ENCODE results near the gene RNF220.

Gene RNF220

GRCh38 chr1:44575396-44575795 is 170.3 kb downstream of the RNF220 start:
- no peaks in the 10 kb centered on the region for H3K4me1 ChIP-seq (ENCODE audit: control insufficient read depth, insufficient read depth, low read length, poor library complexity, severe bottlenecking)
- no peak overlapping the region for H3K27ac ChIP-seq (ENCODE audit: low read depth, low read length, severe bottlenecking)
- no peak overlapping the region for H3K4me3 ChIP-seq (ENCODE audit: extremely low read depth, insufficient read depth, low read length, poor library complexity, severe bottlenecking)
- no CpG with 5 or more reads among the region's 4 CpGs for WGBS, 2 experiments (ENCODE audit: insufficient coverage in 2 of 2)
- no peaks in the 10 kb centered on the region for H3K36me3 ChIP-seq (ENCODE audit: control insufficient read depth, insufficient read depth, low read length)
- no peaks in the 10 kb centered on the region for H3K9me3 ChIP-seq (ENCODE audit: control insufficient read depth, low read length)

GRCh38 chr1:44576456-44577150 is 171.5 kb downstream of the RNF220 start:
- 0 to 61% methylated on average over 1 to 4 of the region's 5 CpGs for WGBS, 2 experiments (ENCODE audit: insufficient coverage in 2 of 2)
- H3K36me3 ChIP-seq (ENCODE audit: control insufficient read depth, insufficient read depth, low read length) = no peaks in the 10 kb centered on the region
- H3K27ac ChIP-seq (ENCODE audit: low read depth, low read length, severe bottlenecking) = no peak overlapping the region
- no peaks in the 10 kb centered on the region for H3K9me3 ChIP-seq (ENCODE audit: control insufficient read depth, low read length)
- no peaks in the 10 kb centered on the region for H3K4me1 ChIP-seq (ENCODE audit: control insufficient read depth, insufficient read depth, low read length, poor library complexity, severe bottlenecking)
- H3K4me3 ChIP-seq (ENCODE audit: extremely low read depth, insufficient read depth, low read length, poor library complexity, severe bottlenecking) = no peak overlapping the region

- 94 to 100% methylated on average over 2 to 5 of the region's 6 CpGs for WGBS, 2 experiments (ENCODE audit: insufficient coverage in 2 of 2)
- Histone ChIP-seq H3K4me3 (ENCODE audit: extremely low read depth, insufficient read depth, low read length, poor library complexity, severe bottlenecking) (no peak overlapping the region), H3K27ac (ENCODE audit: low read depth, low read length, severe bottlenecking) (no peak overlapping the region), H3K36me3 (ENCODE audit: control insufficient read depth, insufficient read depth, low read length) (no peaks in the 10 kb centered on the region), H3K9me3 (ENCODE audit: control insufficient read depth, low read length) (no peaks in the 10 kb centered on the region), H3K4me1 (ENCODE audit: control insufficient read depth, insufficient read depth, low read length, poor library complexity, severe bottlenecking) (no peaks in the 10 kb centered on the region)
These were observed 176.2 kb downstream of the RNF220 start for GRCh38 chr1:44581205-44581604.

- 70 to 72% methylated on average over 6 of the region's 6 CpGs for WGBS, 2 experiments (ENCODE audit: insufficient coverage in 2 of 2)
- no peaks in the 10 kb centered on the region for H3K4me1 ChIP-seq (ENCODE audit: control insufficient read depth, insufficient read depth, low read length, poor library complexity, severe bottlenecking)
- no peak overlapping the region for H3K27ac ChIP-seq (ENCODE audit: low read depth, low read length, severe bottlenecking)
- no peaks in the 10 kb centered on the region for H3K9me3 ChIP-seq (ENCODE audit: control insufficient read depth, low read length)
- no peaks in the 10 kb centered on the region for H3K36me3 ChIP-seq (ENCODE audit: control insufficient read depth, insufficient read depth, low read length)
- no peak overlapping the region for H3K4me3 ChIP-seq (ENCODE audit: extremely low read depth, insufficient read depth, low read length, poor library complexity, severe bottlenecking)
These were observed 179.1 kb downstream of the RNF220 start for GRCh38 chr1:44584167-44584566.

- no peaks in the 10 kb centered on the region for H3K9me3 ChIP-seq (ENCODE audit: control insufficient read depth, low read length)
- H3K4me1 ChIP-seq (ENCODE audit: control insufficient read depth, insufficient read depth, low read length, poor library complexity, severe bottlenecking) = no peaks in the 10 kb centered on the region
- no peak overlapping the region for H3K27ac ChIP-seq (ENCODE audit: low read depth, low read length, severe bottlenecking)
- no peak overlapping the region for H3K4me3 ChIP-seq (ENCODE audit: extremely low read depth, insufficient read depth, low read length, poor library complexity, severe bottlenecking)
- WGBS, 2 experiments (ENCODE audit: insufficient coverage in 2 of 2) = 85 to 90% methylated on average over 3 of the region's 4 CpGs
- no peaks in the 10 kb centered on the region for H3K36me3 ChIP-seq (ENCODE audit: control insufficient read depth, insufficient read depth, low read length)
These were observed 180.4 kb downstream of the RNF220 start for GRCh38 chr1:44585315-44585920.

- WGBS, 2 experiments (ENCODE audit: insufficient coverage in 2 of 2) = 94 to 97% methylated on average over 13 to 15 of the region's 17 CpGs
- no peak overlapping the region for H3K27ac ChIP-seq (ENCODE audit: low read depth, low read length, severe bottlenecking)
- no peaks in the 10 kb centered on the region for H3K36me3 ChIP-seq (ENCODE audit: control insufficient read depth, insufficient read depth, low read length)
- no peak overlapping the region for H3K4me3 ChIP-seq (ENCODE audit: extremely low read depth, insufficient read depth, low read length, poor library complexity, severe bottlenecking)
- peaks cover 4% of the 10 kb centered on the region for H3K4me1 ChIP-seq (ENCODE audit: control insufficient read depth, insufficient read depth, low read length, poor library complexity, severe bottlenecking)
- H3K9me3 ChIP-seq (ENCODE audit: control insufficient read depth, low read length) = no peaks in the 10 kb centered on the region
These were observed 182.9 kb downstream of the RNF220 start for GRCh38 chr1:44587796-44588460.

- Histone ChIP-seq H3K4me3 (ENCODE audit: extremely low read depth, insufficient read depth, low read length, poor library complexity, severe bottlenecking) (no peak overlapping the region), H3K27ac (ENCODE audit: low read depth, low read length, severe bottlenecking) (no peak overlapping the region)
- 87 to 100% methylated on average over 1 to 2 of the region's 3 CpGs for WGBS, 2 experiments (ENCODE audit: insufficient coverage in 2 of 2)
These were observed 183.6 kb downstream of the RNF220 start for GRCh38 chr1:44588551-44589210.

GRCh38 chr1:44590475-44590874 is 185.4 kb downstream of the RNF220 start:
- H3K9me3 ChIP-seq (ENCODE audit: control insufficient read depth, low read length) = no peaks in the 10 kb centered on the region
- 89 to 100% methylated on average over 1 to 2 of the region's 4 CpGs for WGBS, 2 experiments (ENCODE audit: insufficient coverage in 2 of 2)
- H3K4me1 ChIP-seq (ENCODE audit: control insufficient read depth, insufficient read depth, low read length, poor library complexity, severe bottlenecking) = peaks cover 4% of the 10 kb centered on the region
- no peaks in the 10 kb centered on the region for H3K36me3 ChIP-seq (ENCODE audit: control insufficient read depth, insufficient read depth, low read length)
- no peak overlapping the region for H3K27ac ChIP-seq (ENCODE audit: low read depth, low read length, severe bottlenecking)
- H3K4me3 ChIP-seq (ENCODE audit: extremely low read depth, insufficient read depth, low read length, poor library complexity, severe bottlenecking) = no peak overlapping the region

More at GRCh38 chr1:44588551-44589210, 183.6 kb downstream of the RNF220 start:
- Histone ChIP-seq H3K9me3 (ENCODE audit: control insufficient read depth, low read length) (no peaks in the 10 kb centered on the region), H3K4me1 (ENCODE audit: control insufficient read depth, insufficient read depth, low read length, poor library complexity, severe bottlenecking) (peaks cover 4% of the 10 kb centered on the region), H3K36me3 (ENCODE audit: control insufficient read depth, insufficient read depth, low read length) (no peaks in the 10 kb centered on the region)

- Histone ChIP-seq H3K36me3 (ENCODE audit: control insufficient read depth, insufficient read depth, low read length) (no peaks in the 10 kb centered on the region), H3K9me3 (ENCODE audit: control insufficient read depth, low read length) (no peaks in the 10 kb centered on the region), H3K4me3 (ENCODE audit: extremely low read depth, insufficient read depth, low read length, poor library complexity, severe bottlenecking) (no peak overlapping the region), H3K27ac (ENCODE audit: low read depth, low read length, severe bottlenecking) (no peak overlapping the region), H3K4me1 (ENCODE audit: control insufficient read depth, insufficient read depth, low read length, poor library complexity, severe bottlenecking) (peaks cover 4% of the 10 kb centered on the region)
- WGBS, 2 experiments (ENCODE audit: insufficient coverage in 2 of 2) = 92 to 96% methylated on average over 4 to 5 of the region's 5 CpGs
These were observed 186.3 kb downstream of the RNF220 start for GRCh38 chr1:44591381-44591780.

GRCh38 chr1:44592208-44593145 is 187.4 kb downstream of the RNF220 start:
- WGBS, 2 experiments (ENCODE audit: insufficient coverage in 2 of 2) = 76 to 81% methylated on average over 7 to 12 of the region's 12 CpGs
- Histone ChIP-seq H3K36me3 (ENCODE audit: control insufficient read depth, insufficient read depth, low read length) (no peaks in the 10 kb centered on the region), H3K27ac (ENCODE audit: low read depth, low read length, severe bottlenecking) (no peak overlapping the region), H3K4me1 (ENCODE audit: control insufficient read depth, insufficient read depth, low read length, poor library complexity, severe bottlenecking) (peaks cover 4% of the 10 kb centered on the region), H3K9me3 (ENCODE audit: control insufficient read depth, low read length) (no peaks in the 10 kb centered on the region), H3K4me3 (ENCODE audit: extremely low read depth, insufficient read depth, low read length, poor library complexity, severe bottlenecking) (no peak overlapping the region)
